Stimulated activated CD8-positive, alpha-beta memory T cell treated with anti-CD3 and anti-CD28 coated beads, Interleukin-2, amount 100 ng/mL, for 48 hours (primary cell): ENCODE results near the gene SYTL3.

Experiments used
- DNase-seq, 2 donors: peaks; one replicate each; pipeline ENCODE4 v3.0.0-alpha.2; 2020; ENCODE audit warnings: low read depth in 2 of 2

SYTL3 gene

GRCh38 chr6:158758941-158759479, 109.2 kb downstream of the SYTL3 start:
- DNase-seq, result no peak

GRCh38 chr6:158759966-158760617, 110.2 kb downstream of the SYTL3 start:
- DNase-seq, result no peak

- DNase-seq, result no peak
Measured at GRCh38 chr6:158760618-158761250, 110.9 kb downstream of the SYTL3 start.

GRCh38 chr6:158761746-158762145, 111.9 kb downstream of the SYTL3 start:
- DNase-seq, result no peak

- no peak for DNase-seq
Measured at GRCh38 chr6:158762787-158763433, 113.1 kb downstream of the SYTL3 start.

- no peak for DNase-seq
Measured at GRCh38 chr6:158763434-158764182, 113.8 kb downstream of the SYTL3 start.

- DNase-seq, result no peak
Measured at GRCh38 chr6:158764183-158764849, 114.5 kb downstream of the SYTL3 start.

- no peak for DNase-seq
Measured at GRCh38 chr6:158764926-158765325, 115.1 kb downstream of the SYTL3 start.

GRCh38 chr6:158765499-158766068, 115.7 kb downstream of the SYTL3 start:
- DNase-seq, result no peak

GRCh38 chr6:158766621-158767455, 117.0 kb downstream of the SYTL3 start:
- no peak for DNase-seq

- no peak for DNase-seq
Measured at GRCh38 chr6:158767709-158768108, 117.9 kb downstream of the SYTL3 start.

- no peak for DNase-seq
Measured at GRCh38 chr6:158768436-158768835, 118.6 kb downstream of the SYTL3 start.

- no peak for DNase-seq
Measured at GRCh38 chr6:158769234-158769770, 119.4 kb downstream of the SYTL3 start.

GRCh38 chr6:158769771-158770432, 120.0 kb downstream of the SYTL3 start:
- no peak for DNase-seq

GRCh38 chr6:158770533-158771330, 120.9 kb downstream of the SYTL3 start:
- DNase-seq, result no peak

GRCh38 chr6:158771399-158772152, 121.7 kb downstream of the SYTL3 start:
- DNase-seq, result no peak

- no peak for DNase-seq
Measured at GRCh38 chr6:158772172-158772571, 122.3 kb downstream of the SYTL3 start.

- no peak for DNase-seq
Measured at GRCh38 chr6:158772851-158773371, 123.1 kb downstream of the SYTL3 start.
